Common myeloid progenitor, CD34-positive (primary cell): ENCODE measurements around the gene ADGRD1.

Source experiments
- CTCF ChIA-PET: fragments of 350-600 bp; sonication (Branson Sonifier 250); formaldehyde crosslinking; loops from one replicate; lab custom pipeline; 2021; ENCODE audit warnings: antibody characterized with exemption; lab: Charles Lee
- POLR2A ChIA-PET: fragments of 350-600 bp; sonication (Branson Sonifier 250); formaldehyde crosslinking; loops from one replicate; lab custom pipeline; 2021; ENCODE audit warnings: antibody characterized with exemption; lab: Charles Lee
- DNase-seq, 3 donors: peaks; one replicate each; pipeline versions ENCODE4 v3.0.0 to v3.0.0-alpha.2; 2013
- H3K27ac ChIP-seq, 2 experiments: 1 replicate in 1 of 2; 2 replicates in 1 of 2; pipeline ENCODE4 v1.7.0; 2013; ENCODE audit warnings: inconsistent platforms in 2 of 2, low read length in 2 of 2, mild to moderate bottlenecking in 2 of 2, low read depth in 1 of 2, moderate library complexity in 1 of 2; ENCODE audit not compliant: severe bottlenecking in 2 of 2, insufficient read depth in 1 of 2, poor library complexity in 1 of 2
- H3K27me3 ChIP-seq, 5 experiments: replicated peaks in 2 of 5; 1 replicate in 3 of 5; 2 replicates in 2 of 5; pipeline versions ENCODE4 v1.6.1 to v1.7.0; 2013; ENCODE audit warnings: low read length in 4 of 5, mild to moderate bottlenecking in 2 of 5, moderate library complexity in 2 of 5, inconsistent platforms in 1 of 5; ENCODE audit not compliant: insufficient read depth in 5 of 5, control insufficient read depth in 4 of 5
- H3K36me3 ChIP-seq, 4 experiments: 1 replicate in 2 of 4; 2 replicates in 2 of 4; pipeline versions ENCODE4 v1.6.1 to v1.7.0; 2013; ENCODE audit warnings: low read length in 3 of 4, control low read depth in 1 of 4, mild to moderate bottlenecking in 1 of 4; ENCODE audit not compliant: control insufficient read depth in 4 of 4, insufficient read depth in 4 of 4
- H3K4me1 ChIP-seq, 4 experiments: 1 replicate in 3 of 4; 2 replicates in 1 of 4; pipeline versions ENCODE4 v1.6.1 to v1.7.1; 2013; ENCODE audit warnings: low read length in 3 of 4, mild to moderate bottlenecking in 3 of 4, control low read depth in 1 of 4, inconsistent platforms in 1 of 4, moderate library complexity in 1 of 4; ENCODE audit not compliant: control insufficient read depth in 4 of 4, insufficient read depth in 4 of 4; ENCODE audit errors: control extremely low read depth in 1 of 4
- H3K4me3 ChIP-seq, 7 experiments: 1 replicate in 4 of 7; 2 replicates in 3 of 7; pipeline versions ENCODE4 v1.5.1 to v1.7.0; 2013; ENCODE audit warnings: mild to moderate bottlenecking in 7 of 7, low read length in 6 of 7, moderate library complexity in 6 of 7, inconsistent platforms in 2 of 7, low read depth in 2 of 7, control low read depth in 1 of 7; ENCODE audit not compliant: insufficient read depth in 4 of 7, control insufficient read depth in 1 of 7; ENCODE audit errors: extremely low read depth in 1 of 7
- H3K9me3 ChIP-seq, 5 experiments: 1 replicate in 4 of 5; 2 replicates in 1 of 5; pipeline versions ENCODE4 v1.6.1 to v1.7.1; 2013; ENCODE audit warnings: low read length in 4 of 5, mild to moderate bottlenecking in 2 of 5, inconsistent platforms in 1 of 5, low read depth in 1 of 5, moderate library complexity in 1 of 5; ENCODE audit not compliant: control insufficient read depth in 4 of 5, insufficient read depth in 2 of 5; ENCODE audit errors: control extremely low read depth in 1 of 5
- WGBS: methylation state at CpG from one replicate; pipeline ENCODE4 v1.1.5; 2013; ENCODE audit not compliant: insufficient coverage; 5-methylcytosine and 5-hydroxymethylcytosine counted together

ADGRD1 gene

DNA sequence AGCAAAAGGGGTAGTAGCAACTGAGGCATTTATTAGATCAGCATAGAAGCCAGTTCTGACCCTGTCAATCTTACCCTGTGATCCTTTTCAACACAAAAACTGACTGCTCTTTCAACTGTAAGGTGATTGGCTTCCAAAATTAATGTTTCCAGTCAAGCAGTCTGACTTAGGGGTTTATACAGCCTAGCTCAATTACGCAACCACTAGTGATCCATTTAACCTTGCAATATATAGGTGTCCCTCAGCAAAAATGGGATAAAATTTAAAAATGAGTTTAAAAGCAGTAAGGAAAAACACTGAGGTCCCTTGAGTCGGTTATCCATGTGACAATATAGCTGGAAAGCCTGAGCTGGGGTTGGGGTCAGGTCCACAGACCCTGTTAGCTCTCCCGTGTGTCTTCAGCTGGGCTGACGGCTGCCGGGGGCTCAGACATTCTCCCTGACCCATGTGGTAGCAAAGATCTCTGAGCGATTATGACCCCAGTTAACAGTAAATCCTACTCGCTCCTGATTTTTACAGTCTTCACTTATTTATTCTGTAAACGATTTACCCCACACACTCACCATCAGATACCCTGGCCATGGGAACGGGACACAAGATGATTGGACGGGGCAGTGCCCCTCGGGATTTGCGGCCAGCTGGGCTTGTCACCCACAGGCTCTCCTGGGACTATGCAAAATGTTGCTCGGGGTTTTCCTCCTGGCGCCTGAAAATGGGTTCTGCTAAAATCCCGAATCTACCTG lies 16.6 kb downstream of the ADGRD1 start:
- DNase-seq = no peak
- Histone ChIP-seq H3K4me1 (no peaks in the 10 kb centered on the region), H3K36me3 (no peaks in the 10 kb centered on the region), H3K27ac (no peak overlapping the region), H3K27me3 (peaks cover 0 to 8% (median 2%) of the 10 kb centered on the region in 5 experiments), H3K9me3 (no peaks in the 10 kb centered on the region), H3K4me3 (no peak overlapping the region)
- 72% methylated on average over 10 of the region's 15 CpGs for WGBS
- CTCF ChIA-PET = interaction anchor here (0.7 to 1.3 kb wide), 2 partner anchors 8 to 18 kb away, joined by 3 read pairs; no protein-coding TSS in a partner anchor
- POLR2A ChIA-PET = no interaction called here

DNA sequence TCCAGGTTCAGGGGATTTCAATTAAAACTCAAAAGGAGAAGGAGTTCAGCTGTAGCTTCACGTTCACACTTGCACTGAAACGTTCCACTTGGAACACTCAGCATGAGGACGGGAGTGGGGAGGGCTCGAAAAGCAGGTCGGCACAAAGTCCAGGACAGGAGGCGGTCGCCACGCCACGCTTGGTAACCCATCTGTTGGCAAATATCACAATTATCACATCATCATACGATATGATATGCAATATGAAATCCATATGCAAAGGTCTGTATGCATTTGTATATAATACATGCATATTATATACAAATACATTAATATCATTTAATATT lies 17.2 kb downstream of the ADGRD1 start:
- POLR2A ChIA-PET = interaction anchor here (0.5 kb wide), 1 partner anchor 1412 kb away, joined by 3 read pairs; no protein-coding TSS in a partner anchor
- WGBS = 87% methylated on average over 4 of the region's 10 CpGs
- DNase-seq = no peak
- CTCF ChIA-PET = no interaction called here
- Histone ChIP-seq H3K27ac (no peak overlapping the region), H3K4me3 (no peak overlapping the region), H3K9me3 (no peaks in the 10 kb centered on the region), H3K4me1 (no peaks in the 10 kb centered on the region), H3K27me3 (peaks cover 0 to 8% (median 2%) of the 10 kb centered on the region in 5 experiments), H3K36me3 (no peaks in the 10 kb centered on the region)

DNA sequence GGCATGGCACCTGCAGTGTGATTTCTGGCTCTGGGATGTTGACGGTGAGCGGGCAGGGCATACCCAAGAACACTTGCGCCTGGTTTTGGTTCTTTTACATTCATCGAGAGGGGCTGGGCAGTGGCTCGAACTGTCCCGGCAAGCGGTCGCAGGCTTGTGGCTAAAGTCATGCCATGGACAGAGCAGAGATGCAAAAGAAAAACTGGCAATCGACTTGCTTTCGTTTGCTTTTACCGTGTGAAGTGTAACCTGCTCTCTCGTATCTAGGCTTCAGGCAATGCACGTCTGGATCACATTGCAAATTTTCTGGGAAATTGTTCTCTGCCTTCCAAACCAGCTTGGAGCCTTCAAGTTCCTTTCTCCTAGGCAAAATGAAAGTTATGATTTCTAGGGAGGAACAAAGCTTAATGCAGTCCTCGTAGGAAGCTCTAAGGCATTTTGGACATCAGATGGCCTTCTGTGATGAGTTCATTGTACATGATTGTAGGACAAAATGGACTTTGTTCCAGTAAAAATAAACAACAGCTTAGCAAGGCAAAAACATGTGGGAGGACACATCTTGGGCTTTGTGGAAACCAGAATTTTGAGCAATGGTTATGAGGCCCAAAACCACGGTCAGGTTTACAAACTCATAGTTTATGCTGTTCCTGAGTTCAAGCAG lies 18.3 kb downstream of the ADGRD1 start:
- no peaks in the 10 kb centered on the region for H3K4me1 ChIP-seq
- H3K9me3 ChIP-seq = no peaks in the 10 kb centered on the region
- peaks cover 0 to 5% (median 2%) of the 10 kb centered on the region in 5 experiments for H3K27me3 ChIP-seq
- WGBS = 95% methylated on average over 14 of the region's 15 CpGs
- H3K36me3 ChIP-seq = no peaks in the 10 kb centered on the region
- DNase-seq = no peak
- no peak overlapping the region for H3K4me3 ChIP-seq
- ChIA-PET POLR2A (no interaction called here), CTCF (no interaction called here)
- H3K27ac ChIP-seq = no peak overlapping the region

DNA sequence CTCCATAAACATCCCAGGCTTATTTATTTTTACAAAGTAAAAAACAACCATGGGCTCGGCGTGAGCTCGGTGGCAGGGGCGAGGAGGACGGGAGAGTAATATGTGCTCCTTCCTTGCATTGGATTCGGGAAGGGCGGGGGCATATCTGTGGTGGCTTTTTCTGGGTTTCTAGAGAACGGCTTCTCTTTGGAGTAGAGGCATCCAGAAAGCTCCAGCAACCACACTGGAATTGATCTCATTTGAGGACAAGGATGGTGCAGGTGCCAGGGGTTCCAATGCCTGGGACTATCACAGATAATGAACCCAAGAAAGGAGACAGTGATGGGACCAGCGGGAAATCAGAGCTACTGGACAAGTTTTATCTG lies 18.9 kb downstream of the ADGRD1 start:
- 97% methylated on average over 9 of the region's 9 CpGs for WGBS
- peaks cover 0 to 4% (median 2%) of the 10 kb centered on the region in 5 experiments for H3K27me3 ChIP-seq
- DNase-seq = no peak
- no peaks in the 10 kb centered on the region for H3K9me3 ChIP-seq
- ChIA-PET CTCF (no interaction called here), POLR2A (no interaction called here)
- H3K4me1 ChIP-seq = no peaks in the 10 kb centered on the region
- no peaks in the 10 kb centered on the region for H3K36me3 ChIP-seq
- H3K27ac ChIP-seq = no peak overlapping the region
- no peak overlapping the region for H3K4me3 ChIP-seq

DNA sequence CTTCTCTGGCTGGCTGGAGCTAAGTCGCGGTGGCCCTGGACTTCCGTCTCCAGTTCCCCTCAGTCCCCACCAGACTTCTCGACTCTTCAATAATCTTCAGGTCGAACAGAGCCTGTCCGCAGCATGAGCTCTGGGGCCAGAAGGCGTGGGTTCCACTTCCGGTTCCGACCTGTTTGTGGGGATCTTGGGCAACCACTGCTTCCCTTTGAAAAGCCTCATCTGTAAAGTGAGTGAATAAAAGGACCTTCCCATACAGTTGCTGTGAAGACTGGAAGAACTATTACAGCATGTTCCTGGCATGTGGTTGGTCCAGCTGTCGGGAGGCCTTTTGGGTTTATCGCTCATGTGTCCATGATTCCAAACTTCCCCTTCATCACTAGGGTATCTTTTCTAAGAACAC lies 19.4 kb downstream of the ADGRD1 start:
- no peak overlapping the region for H3K27ac ChIP-seq
- no peaks in the 10 kb centered on the region for H3K36me3 ChIP-seq
- ChIA-PET POLR2A (no interaction called here), CTCF (no interaction called here)
- 82% methylated on average over 11 of the region's 11 CpGs for WGBS
- no peak for DNase-seq
- H3K4me3 ChIP-seq = no peak overlapping the region
- H3K4me1 ChIP-seq = no peaks in the 10 kb centered on the region
- no peaks in the 10 kb centered on the region for H3K9me3 ChIP-seq
- H3K27me3 ChIP-seq = peaks cover 0 to 4% (median 2%) of the 10 kb centered on the region in 5 experiments

DNA sequence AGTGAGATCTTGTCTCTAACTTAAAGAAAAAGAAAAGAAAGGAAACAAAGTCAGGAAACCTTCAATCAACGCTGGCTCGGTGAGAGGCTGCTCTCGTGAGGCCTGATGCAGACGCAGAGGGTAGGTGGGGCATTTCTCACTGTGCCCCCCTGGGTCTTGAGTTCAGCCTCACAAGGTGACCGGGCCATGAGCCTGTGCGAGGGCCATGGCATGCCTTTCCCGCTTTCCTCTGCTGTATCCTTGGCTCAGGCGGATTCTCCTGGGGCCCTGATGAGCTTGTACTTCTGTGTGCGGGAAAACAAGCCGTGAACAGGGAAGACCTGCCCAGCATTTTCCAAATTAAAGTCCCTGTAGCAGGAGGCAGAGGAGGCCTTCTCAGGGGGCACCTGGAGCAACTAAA lies 20.2 kb downstream of the ADGRD1 start:
- Histone ChIP-seq H3K4me1 (no peaks in the 10 kb centered on the region), H3K27ac (no peak overlapping the region), H3K4me3 (no peak overlapping the region), H3K27me3 (peaks cover 0 to 4% (median under 1%) of the 10 kb centered on the region in 5 experiments), H3K36me3 (no peaks in the 10 kb centered on the region), H3K9me3 (no peaks in the 10 kb centered on the region)
- no peak for DNase-seq
- ChIA-PET POLR2A (no interaction called here), CTCF (no interaction called here)
- 94% methylated on average over 7 of the region's 10 CpGs for WGBS

DNA sequence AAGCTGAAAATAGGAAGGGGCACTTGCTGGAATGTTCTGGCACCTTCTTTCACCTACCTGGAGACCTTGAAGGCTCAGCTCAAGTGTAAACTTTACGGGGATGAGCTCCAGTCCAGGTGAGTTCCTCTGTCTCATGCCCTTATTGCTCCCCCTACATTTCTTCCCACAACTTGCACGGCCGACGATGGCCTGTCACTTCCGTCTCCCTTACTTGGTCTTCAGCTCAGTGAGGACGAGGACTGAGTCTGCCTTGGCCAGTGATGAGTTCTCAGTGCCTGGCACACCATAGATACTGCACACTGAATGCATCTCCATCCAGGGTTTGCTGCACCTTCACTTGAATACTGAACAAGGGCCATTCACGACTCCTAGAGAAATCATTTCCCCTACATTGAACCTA lies 21.4 kb downstream of the ADGRD1 start:
- Histone ChIP-seq H3K36me3 (no peaks in the 10 kb centered on the region), H3K9me3 (peaks cover 0 to under 1% (median 0%) of the 10 kb centered on the region in 5 experiments), H3K27me3 (peaks cover 0 to 4% (median 0%) of the 10 kb centered on the region in 5 experiments), H3K27ac (no peak overlapping the region), H3K4me1 (peaks cover 4 to 8% (median 6%) of the 10 kb centered on the region in 4 experiments), H3K4me3 (no peak overlapping the region)
- no peak for DNase-seq
- CTCF ChIA-PET = no interaction called here
- POLR2A ChIA-PET = no interaction called here
- 98% methylated on average over 5 of the region's 7 CpGs for WGBS
